UCSD-AML1 (cell line): Measurements from ENCODE around the gene UBASH3B.

Experiments
- DNase-seq: peaks from one replicate; lab custom pipeline; 2025; ENCODE audit not compliant: unreplicated experiment; lab: John Stamatoyannopoulos, UW

UBASH3B gene

DNA sequence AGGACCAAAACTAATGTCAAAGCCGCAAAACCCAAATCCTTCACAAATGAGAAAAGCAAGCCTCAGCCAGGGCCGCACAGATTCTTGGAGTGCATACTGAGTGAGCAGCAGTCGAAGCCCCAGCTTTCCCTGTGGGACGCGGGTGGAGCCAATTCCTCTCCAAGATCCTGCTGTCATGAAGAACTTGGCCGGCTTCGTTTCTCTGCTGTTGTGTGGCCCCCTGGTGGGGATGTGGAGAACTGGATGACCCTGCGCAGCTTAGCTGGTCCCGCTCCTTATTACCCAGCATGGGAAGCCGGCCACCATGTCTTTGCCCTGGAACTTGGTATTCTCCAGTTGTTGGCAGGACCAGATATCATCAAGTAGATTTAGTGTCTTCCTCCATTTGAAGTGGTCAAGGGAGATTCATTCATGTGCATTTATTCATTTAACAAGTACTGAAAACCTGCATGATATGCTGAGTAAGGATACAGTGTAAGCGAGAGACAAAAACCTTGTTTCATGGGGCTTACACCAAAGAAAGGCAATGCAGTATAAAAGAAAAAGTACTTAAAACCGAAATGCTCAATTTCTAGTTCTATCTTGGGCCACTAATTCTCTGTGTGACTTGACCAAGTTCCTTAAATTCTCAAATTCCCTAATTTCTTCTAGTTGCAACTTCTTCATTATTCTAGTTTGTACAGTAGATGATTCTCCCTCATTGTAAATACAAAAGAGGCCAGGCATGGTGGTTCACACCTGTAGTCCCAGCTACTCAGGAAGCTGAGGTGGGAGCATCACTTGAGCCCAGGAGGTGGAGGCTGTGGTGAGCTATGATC is 126.1 kb downstream of the UBASH3B start:
- peak; percentile 77 for DNase-seq

DNA sequence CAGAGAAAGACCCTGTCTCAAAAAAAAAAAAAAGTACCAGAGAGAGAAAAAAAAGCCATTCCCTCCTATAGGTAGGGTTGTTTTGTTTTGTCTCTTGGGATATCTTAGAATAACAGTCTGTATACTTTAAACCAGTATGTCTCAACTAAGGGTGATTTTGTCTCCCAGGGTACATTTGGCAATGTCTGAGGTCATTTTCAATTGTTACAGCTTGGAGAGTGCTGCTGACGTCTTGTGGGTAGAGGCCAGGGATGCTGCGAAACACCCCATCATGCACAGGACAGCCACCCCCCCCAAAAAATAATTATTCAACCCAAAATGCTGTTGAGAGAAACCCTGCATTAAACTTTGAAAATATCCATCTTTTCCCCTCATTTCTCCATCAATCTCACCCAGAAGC is 126.7 kb downstream of the UBASH3B start:
- no peak for DNase-seq

GRCh38 chr11:122784325-122784955 is 128.9 kb downstream of the UBASH3B start:
- DNase-seq = no peak

- DNase-seq = no peak
These were observed 129.6 kb downstream of the UBASH3B start for GRCh38 chr11:122785031-122785541.

DNA sequence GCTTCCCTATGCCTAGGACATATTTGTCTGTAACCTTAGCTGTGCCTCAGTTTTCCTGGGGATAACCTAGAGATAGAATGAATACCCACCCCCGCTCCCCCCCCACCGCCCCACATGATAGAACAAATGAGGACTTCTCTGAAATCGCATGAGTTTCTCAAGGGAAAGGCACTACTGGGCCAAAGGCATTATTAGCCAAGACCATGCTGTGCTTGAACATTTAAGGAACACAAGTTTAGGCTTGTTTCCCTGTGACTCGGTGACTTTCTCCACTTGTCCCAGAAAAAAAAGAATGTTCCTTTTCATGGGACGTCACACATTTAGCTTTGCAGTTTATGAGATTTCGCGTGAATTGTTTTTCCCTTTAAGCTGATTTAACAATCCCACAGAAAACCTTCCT is 131.4 kb downstream of the UBASH3B start:
- DNase-seq = no peak

DNA sequence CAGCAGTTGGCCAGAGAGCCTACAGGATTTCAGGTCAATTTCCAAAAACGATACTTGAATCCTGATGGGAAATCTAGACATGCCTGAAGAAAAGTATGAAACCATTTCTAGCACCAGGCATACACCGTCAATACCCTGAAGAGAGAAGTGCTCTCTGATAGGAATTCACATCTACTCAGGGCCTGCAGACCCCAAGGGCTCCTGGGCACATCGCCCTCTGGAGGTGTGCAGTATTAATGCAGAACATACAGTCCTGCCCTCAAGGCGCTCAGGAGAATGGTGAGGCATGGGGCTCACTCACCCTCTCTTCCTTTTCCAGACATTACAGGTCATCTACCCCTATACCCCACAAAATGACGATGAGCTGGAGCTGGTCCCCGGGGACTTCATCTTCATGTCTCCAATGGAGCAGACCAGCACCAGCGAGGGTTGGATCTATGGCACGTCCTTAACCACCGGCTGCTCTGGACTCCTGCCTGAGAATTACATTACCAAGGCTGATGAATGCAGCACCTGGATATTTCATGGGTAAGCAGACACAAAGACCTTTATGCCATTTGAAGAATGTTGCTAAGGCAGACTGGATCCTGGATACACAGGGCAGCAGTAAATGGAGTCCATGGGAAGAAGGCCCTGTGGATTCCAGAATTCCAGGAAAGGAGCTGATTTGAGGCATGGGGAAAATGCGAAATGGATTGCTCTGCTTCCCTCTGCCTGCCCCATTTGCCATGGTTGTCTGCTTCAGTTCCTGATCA is 133.4 kb downstream of the UBASH3B start:
- no peak for DNase-seq

DNA sequence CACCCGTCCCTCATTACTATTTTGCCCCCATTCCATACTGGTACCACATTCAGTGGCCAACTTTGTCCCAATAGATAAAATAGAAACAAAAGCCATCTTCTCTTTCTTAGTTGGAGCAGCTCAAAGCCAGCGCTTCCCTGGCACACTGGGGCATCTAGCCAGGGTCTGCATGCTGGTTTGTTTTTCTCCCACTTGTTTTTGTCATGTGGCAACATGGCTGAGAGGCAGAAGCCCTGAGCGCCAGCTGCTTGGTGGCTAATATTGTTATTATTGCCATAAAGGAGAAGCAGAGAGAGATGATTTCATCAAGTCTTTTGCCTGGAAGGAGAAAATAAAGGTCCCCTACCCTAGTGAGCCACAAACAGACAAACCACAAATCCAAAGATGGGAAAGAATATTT is 134.4 kb downstream of the UBASH3B start:
- DNase-seq = no peak

- no peak for DNase-seq
These were observed 135.9 kb downstream of the UBASH3B start for GRCh38 chr11:122791411-122791810.

GRCh38 chr11:122791836-122792235 is 136.3 kb downstream of the UBASH3B start:
- no peak for DNase-seq

GRCh38 chr11:122793515-122793914 is 138.0 kb downstream of the UBASH3B start:
- no peak for DNase-seq

DNA sequence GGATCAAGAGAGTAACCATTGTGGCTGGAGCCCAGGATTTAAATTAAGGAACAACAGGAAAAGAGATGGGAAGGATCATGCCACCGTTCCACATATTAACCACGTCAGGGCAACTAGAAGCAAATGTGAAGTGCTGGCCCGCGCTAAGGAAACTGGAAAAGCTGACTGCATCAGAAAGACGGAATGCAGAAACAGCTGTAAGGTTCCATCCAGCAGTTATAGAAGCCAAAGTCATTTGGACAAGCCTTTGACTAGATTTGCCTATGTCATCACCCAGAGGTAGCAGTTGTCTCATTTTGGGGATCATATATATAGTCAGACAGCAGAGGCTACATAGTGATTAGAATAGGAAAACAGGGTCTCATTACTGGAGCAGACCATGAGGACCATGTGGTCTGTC is 139.8 kb downstream of the UBASH3B start:
- no peak for DNase-seq

DNA sequence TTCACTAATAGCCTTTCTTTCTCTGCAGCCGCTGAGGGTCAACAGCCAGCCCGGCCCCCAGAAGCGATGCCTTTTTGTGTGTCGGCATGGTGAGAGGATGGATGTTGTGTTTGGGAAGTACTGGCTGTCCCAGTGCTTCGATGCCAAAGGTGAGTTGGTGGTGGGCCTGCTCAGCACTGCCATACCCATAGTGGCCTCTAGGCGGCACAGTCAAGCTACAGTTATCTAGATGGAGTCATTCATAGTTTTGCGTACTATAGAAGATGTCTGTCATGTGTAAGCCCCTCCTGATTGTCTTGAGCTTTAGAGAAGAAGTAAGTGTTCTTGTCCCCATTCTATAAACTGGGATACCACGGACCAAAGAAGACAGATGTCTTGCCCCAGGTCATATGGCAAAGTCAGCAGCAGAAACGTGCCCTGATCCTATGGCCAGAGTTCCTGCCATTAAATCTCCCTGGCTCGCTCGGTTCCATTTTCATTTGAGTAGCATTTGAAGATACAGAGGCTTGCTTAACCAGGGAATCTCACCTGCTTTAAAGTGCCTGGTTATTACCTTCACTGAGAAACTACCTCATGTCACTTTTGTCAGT is 140.7 kb downstream of the UBASH3B start:
- peak; percentile 51 for DNase-seq

DNA sequence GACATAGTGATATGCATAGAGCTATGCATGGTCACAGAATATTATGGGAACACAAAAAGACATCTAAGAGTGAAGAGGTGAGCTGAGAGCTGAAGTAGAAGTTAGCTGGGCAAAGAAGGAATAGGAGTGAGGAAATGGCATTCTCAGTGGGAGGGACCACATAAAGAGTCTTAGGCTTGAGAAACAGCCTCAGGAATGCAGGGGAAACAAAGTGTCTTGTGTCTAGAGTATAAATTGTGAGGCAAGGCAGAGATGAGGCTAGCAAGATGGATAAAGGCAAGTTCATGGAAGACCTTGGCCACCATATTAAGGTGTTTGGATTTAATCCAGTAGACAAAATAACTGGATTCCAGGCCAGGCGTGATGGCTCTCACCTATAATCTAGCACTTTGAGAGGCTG is 142.1 kb downstream of the UBASH3B start:
- DNase-seq = no peak

GRCh38 chr11:122799406-122800105 is 144.0 kb downstream of the UBASH3B start:
- DNase-seq = no peak

DNA sequence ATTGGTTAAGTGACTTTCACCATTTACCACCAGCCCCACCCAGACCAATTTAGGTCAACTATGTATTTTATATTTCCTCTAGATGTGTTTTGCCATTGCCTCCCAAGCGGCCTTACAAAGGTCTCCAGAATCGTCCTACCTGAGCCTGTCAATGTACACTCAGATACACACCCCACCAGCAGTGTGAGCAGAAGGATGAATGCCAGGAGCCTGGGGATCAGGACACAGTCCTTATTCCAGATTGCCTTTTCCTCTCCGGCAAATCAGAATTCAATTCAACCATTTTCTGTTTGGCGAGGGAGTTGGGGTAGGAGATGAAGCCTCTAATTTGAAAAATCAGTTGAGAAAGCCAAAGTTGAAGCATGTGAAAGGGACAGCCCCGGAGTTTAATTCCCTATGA is 147.4 kb downstream of the UBASH3B start:
- no peak for DNase-seq

GRCh38 chr11:122803306-122803705 is 147.8 kb downstream of the UBASH3B start:
- DNase-seq = no peak

DNA sequence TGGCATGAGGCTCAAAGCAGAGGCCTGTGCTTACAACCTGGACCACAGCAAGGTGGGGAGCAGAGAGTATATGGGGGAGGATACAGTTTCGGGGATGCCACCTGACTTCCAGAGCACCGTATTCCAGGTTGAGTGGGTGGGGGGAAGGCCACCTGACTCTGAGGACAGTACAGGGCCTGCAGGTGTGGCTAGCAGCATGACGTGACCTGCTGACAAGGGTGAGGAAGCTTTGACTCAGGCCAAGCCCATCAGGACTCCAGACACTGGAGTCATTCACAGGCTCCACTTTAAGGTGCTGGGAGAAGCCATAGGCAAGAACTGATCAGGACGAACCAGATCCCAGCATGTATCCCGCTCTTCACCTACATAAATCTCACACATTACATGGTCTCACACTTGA is 148.2 kb downstream of the UBASH3B start:
- DNase-seq = no peak

DNA sequence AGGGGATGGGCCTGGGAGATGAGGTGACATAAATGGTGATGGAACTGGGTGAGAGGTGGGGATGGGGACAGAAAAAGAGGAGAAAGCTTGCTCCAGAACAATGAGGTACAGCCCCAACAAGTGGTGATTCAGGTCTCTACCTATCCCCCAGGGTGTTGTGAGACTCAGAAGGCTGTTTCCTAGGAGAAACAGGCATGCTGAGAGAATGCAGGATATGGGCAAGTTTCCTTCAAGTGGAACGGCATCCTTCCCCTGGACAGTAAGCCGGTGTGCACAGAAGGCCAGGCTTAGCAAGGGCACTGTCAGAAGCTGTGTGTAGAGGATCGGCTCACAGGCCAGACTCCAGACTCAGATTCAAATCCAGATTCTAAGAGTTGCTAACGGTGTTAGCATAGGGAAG is 148.6 kb downstream of the UBASH3B start:
- DNase-seq = no peak

DNA sequence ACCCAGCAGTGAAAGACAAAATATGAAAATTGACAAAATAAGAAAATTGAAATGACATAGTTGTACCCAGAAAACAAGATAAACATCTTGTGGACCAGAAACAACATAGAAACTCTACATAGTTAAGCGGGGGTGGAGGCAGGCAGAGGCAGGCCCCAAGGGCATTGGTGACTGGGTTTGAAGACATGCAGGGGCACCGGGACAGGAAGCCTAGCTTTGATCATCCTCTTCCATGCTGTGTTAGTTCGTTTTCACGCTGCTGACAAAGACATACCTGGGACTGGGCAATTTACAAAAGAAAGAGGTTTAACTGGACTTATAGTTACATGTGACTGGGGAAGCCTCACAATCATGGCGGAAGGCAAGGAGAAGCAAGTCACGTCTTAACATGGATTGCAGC is 149.3 kb downstream of the UBASH3B start:
- no peak for DNase-seq

DNA sequence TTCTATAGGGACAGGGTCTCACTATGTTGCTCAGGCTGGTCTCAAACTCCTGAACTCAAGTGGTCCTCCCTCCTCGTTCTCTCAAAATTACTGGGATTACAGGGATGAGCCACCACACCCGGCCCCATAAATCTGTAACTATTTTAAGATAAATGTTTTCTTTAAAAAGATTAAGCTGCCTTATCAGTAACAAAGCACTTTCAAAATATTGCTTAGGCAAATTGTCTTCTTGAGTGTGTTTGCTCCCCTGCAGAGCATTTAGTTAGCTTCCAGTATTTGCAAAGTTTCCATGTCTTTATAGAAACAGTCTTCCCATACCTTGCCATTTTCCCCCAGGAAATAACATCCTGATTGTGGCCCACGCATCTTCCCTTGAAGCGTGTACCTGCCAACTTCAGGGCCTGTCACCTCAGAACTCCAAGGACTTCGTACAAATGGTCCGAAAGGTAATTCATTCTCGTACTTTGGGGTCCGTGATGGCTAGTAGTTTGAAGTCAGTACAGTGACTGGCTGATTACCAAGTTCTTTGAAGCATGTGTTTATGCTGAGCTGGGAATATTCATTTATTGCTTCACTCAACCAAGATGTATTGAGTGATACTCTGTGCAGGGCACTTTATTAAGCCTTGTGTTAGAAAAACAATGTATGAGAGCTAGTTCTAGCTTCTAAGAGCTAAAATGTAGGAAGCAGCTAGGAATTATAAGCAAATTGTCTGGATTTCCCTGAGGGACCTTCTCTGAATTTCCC is 152.4 kb downstream of the UBASH3B start:
- no peak for DNase-seq
